ENCODE data around the gene RBBP8NL.

DNA sequence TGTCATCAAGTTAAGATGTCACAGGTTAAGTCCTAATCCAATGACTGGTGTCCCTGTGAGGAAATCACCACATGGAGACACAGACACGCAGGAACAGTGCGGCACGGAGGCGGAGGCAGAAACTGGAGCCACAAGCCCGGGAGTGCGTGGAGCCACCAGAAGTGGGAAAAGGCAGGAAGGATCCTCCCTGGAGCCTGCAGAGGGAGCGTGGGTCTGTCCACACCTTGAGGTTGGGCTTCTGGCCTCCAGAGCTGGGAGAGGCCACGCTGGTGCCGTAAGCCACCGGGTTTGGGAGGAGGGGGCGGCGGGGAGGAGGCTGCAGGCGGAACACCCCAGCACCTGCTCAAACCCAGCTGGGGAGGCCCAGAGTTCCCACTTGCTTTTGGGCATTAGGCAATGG is 24.0 kb downstream of the RBBP8NL start:
- TF ChIP-seq, protein P1, sequence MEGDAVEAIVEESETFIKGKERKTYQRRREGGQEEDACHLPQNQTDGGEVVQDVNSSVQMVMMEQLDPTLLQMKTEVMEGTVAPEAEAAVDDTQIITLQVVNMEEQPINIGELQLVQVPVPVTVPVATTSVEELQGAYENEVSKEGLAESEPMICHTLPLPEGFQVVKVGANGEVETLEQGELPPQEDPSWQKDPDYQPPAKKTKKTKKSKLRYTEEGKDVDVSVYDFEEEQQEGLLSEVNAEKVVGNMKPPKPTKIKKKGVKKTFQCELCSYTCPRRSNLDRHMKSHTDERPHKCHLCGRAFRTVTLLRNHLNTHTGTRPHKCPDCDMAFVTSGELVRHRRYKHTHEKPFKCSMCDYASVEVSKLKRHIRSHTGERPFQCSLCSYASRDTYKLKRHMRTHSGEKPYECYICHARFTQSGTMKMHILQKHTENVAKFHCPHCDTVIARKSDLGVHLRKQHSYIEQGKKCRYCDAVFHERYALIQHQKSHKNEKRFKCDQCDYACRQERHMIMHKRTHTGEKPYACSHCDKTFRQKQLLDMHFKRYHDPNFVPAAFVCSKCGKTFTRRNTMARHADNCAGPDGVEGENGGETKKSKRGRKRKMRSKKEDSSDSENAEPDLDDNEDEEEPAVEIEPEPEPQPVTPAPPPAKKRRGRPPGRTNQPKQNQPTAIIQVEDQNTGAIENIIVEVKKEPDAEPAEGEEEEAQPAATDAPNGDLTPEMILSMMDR (IDR thresholded peaks at IDR 0.05; ENCODE audit: low read length): no peak
- TF ChIP-seq EZH2 (IDR thresholded peaks at IDR 0.05; ENCODE audit: borderline replicate concordance, low read length): no peak

Data from OCI-LY1 (cell line).